NCI-H345 treated with DMSO at 0.1 percent for 48 hours (cell line): ENCODE data around the gene AFAP1.

Source experiments
- DNase-seq: peaks from one replicate; lab custom pipeline; 2025; ENCODE audit not compliant: unreplicated experiment; lab: John Stamatoyannopoulos, UW

AFAP1 gene

GRCh38 chr4:7806338-7807090 lies 133.1 kb downstream of the AFAP1 start:
- DNase-seq = no peak

GRCh38 chr4:7805533-7806337 lies 133.9 kb downstream of the AFAP1 start:
- DNase-seq = no peak

GRCh38 chr4:7804756-7805385 lies 134.8 kb downstream of the AFAP1 start:
- DNase-seq = no peak

GRCh38 chr4:7803992-7804755 lies 135.5 kb downstream of the AFAP1 start:
- DNase-seq = peak; percentile 2

GRCh38 chr4:7803371-7803770 lies 136.3 kb downstream of the AFAP1 start:
- no peak for DNase-seq

GRCh38 chr4:7802093-7802726 lies 137.5 kb downstream of the AFAP1 start:
- DNase-seq = peak; percentile 49

GRCh38 chr4:7801641-7802040 lies 138.0 kb downstream of the AFAP1 start:
- no peak for DNase-seq

- DNase-seq = no peak
These were observed 138.7 kb downstream of the AFAP1 start for GRCh38 chr4:7801001-7801400.

- no peak for DNase-seq
These were observed 139.3 kb downstream of the AFAP1 start for GRCh38 chr4:7800410-7800809.

GRCh38 chr4:7799736-7800135 lies 139.9 kb downstream of the AFAP1 start:
- DNase-seq = no peak

GRCh38 chr4:7799306-7799705 lies 140.4 kb downstream of the AFAP1 start:
- DNase-seq = no peak

GRCh38 chr4:7798178-7798995 lies 141.3 kb downstream of the AFAP1 start:
- DNase-seq = no peak

GRCh38 chr4:7797330-7797729 lies 142.3 kb downstream of the AFAP1 start:
- DNase-seq = no peak

GRCh38 chr4:7795983-7796382 lies 143.7 kb downstream of the AFAP1 start:
- no peak for DNase-seq

- DNase-seq = no peak
These were observed 146.5 kb downstream of the AFAP1 start for GRCh38 chr4:7793186-7793585.

GRCh38 chr4:7792616-7793015 lies 147.0 kb downstream of the AFAP1 start:
- DNase-seq = no peak

- DNase-seq = no peak
These were observed 148.7 kb downstream of the AFAP1 start for GRCh38 chr4:7790999-7791398.

GRCh38 chr4:7790023-7790422 lies 149.6 kb downstream of the AFAP1 start:
- no peak for DNase-seq

GRCh38 chr4:7788694-7789425 lies 150.8 kb downstream of the AFAP1 start:
- DNase-seq = no peak
